SU-DHL-6 (cell line): ENCODE results near the gene ZNF319.

Experiments
- CTCF ChIP-seq: fragments of 200-600 bp; sonication (generic); IDR thresholded peaks from one replicate; pipeline ENCODE4 v1.5.1; 2017; ENCODE audit warnings: antibody characterized with exemption, mild to moderate bottlenecking, low read length, moderate library complexity; ENCODE audit not compliant: insufficient read depth, poor library complexity, severe bottlenecking
- EZH2phosphoT487 ChIP-seq: fragments of 200-600 bp; sonication (generic), shearing (Covaris generic); conservative IDR thresholded peaks from 2 replicates; pipeline ENCODE4 v1.6.1; 2018; ENCODE audit warnings: mild to moderate bottlenecking, antibody characterized with exemption, low read length, moderate library complexity, mixed read lengths

- TF ChIP-seq CTCF (no peak), EZH2phosphoT487 (no peak)
Measured at GRCh38 chr16:57959804-57960203, 40.7 kb downstream of the ZNF319 start.
